Lower leg skin (tissue), 3 donors: ENCODE results near the gene SPDYE4.

ENCODE experiments used
- CTCF ChIP-seq, 3 donors: fragments of 450-650 bp; IDR thresholded peaks; one replicate each; pipeline ENCODE4 v1.5.1; 2016; ENCODE audit warnings: antibody characterized with exemption in 3 of 3, mild to moderate bottlenecking in 3 of 3, moderate library complexity in 2 of 3
- POLR2A ChIP-seq, 2 donors: fragments of 450-650 bp; IDR thresholded peaks; one replicate each; pipeline ENCODE4 v1.6.1; 2016 to 2017; ENCODE audit warnings: antibody characterized with exemption in 2 of 2, mild to moderate bottlenecking in 1 of 2, moderate library complexity in 1 of 2

DNA sequence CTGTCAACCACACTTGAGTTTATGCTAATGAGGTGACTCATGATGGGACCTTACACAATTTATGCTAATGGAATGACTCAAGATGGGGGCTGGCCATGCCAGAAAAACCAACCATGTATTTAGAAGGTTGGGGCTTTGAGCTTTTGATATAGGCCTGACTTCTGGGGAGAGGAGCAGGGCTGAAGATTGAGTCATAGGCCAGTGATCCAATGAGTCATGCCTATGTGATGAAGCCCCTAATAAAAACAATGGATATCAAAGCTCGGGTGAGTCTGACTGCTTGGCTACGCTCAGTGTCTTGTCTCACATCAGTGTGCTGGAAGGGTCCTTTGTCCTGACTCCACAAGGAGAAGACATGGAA lies 33.5 kb upstream of the SPDYE4 start:
- no peak for TF ChIP-seq CTCF (IDR thresholded peaks at IDR 0.05)
- TF ChIP-seq POLR2A (IDR thresholded peaks at IDR 0.05): no peak
